DOHH2 (cell line): ENCODE results near the gene B3GAT2.

Experiments used
- CTCF ChIP-seq: fragments of 200-600 bp; sonication (generic); IDR thresholded peaks from one replicate; pipeline ENCODE4 v1.5.1; 2014; ENCODE audit warnings: antibody characterized with exemption, mild to moderate bottlenecking, low read depth, low read length; ENCODE audit not compliant: poor library complexity, severe bottlenecking
- EZH2phosphoT487 ChIP-seq: fragments of 200-600 bp; sonication (generic); IDR thresholded peaks from 2 replicates; pipeline ENCODE4 v1.6.1; 2017; ENCODE audit warnings: borderline replicate concordance, mild to moderate bottlenecking, antibody characterized with exemption, low read length, moderate library complexity, mixed read lengths

DNA sequence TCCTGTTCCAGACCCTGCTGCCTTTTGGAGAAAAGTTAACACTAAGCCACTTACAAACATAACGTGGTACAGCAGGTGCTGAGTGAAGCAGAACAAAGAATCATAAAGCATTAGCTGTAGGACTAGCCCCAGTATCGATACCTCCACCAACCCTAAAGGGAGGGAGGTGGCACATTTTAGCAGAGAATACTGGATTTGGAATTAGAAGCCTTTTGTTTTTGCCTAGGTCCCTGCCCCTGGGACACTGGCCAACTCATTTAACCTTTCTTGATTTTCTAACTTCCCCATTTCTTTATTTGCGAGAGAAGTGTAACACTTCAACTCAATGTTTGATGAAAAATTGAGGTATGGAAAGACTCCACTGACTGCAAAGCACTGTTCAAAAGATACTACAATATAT lies 93.5 kb downstream of the B3GAT2 start:
- no peak for TF ChIP-seq CTCF
- TF ChIP-seq EZH2phosphoT487 = no peak
